Left hindlimb (tissue), 1 donor: Measurements from ENCODE around the gene SRPRA.
"Not testable (repeated sequence)": the region's sequence is repeated elsewhere in the genome, so short reads cannot be mapped to it uniquely, and the experiment has no call there.

ENCODE experiments used
- DNase-seq: peaks from one replicate; pipeline ENCODE4 v3.0.0-alpha.2; 2018

SRPRA gene

DNA sequence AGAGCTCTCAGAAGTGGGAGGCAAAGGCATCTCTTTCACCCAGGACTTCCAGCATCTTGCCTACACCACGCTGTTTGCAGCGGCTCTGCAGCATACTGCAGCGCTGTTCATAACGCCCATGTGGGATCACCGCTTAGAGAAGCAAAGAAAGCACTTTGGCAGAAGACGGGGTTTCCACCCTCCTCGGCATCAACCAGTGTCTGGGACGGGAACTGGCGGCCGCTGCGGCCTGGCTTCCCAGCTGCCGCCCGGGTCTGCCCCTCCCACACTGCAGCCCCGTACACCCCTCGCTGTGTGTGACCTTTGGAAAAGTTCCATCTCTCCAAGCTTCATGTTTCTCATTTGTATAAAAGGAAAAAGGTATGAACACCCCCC, 13.7 kb upstream of the SRPRA start:
- DNase-seq: peak; percentile 83

DNA sequence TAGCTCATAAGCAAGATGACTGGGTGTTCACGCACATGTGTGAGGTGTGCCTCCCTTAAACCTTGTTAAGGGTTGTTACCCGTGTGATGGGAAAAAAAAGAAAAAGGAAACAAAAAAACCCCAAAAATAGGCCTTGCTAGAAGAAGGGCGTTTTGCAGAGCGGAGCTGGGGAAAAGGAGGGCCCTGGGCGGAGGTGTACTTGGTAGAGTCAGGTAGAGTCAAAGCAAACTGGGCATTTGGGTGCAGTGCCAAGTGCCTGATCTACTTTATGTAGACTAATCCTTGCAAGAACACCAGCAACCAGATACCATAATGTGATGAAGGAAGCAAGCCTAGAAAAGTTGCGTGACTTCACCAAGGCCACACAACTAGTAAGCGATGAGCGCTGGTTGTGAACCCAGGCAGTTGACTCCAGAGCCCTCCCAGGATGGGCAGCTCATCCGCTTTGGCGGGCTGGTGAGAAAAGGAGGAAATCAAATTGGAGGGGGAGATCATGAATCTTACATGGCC, 13.0 kb upstream of the SRPRA start:
- no peak for DNase-seq

GRCh38 chr11:126281245-126281644, 12.6 kb upstream of the SRPRA start:
- no peak for DNase-seq

DNA sequence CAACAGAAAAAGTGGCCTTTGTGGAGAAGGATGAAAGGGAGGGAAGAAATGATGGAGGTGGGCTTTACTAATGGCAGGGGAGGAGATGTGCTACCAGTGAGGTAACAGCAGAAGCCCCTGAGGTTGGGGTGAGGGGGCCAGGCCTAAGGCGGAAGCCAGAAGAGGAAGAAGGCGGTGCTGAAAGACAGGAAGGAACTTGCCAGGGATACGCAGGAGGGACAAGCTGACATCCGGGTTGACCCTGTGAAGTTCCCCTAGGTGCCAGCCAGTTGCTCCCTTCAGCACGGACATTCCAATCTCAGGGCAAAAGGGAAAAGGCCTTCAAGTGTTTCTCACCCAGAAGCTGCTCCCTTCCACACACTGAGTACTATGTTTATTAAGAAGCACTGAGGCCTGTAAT, 11.9 kb upstream of the SRPRA start:
- no peak for DNase-seq

GRCh38 chr11:126279191-126279590, 10.5 kb upstream of the SRPRA start:
- no peak for DNase-seq

GRCh38 chr11:126277780-126278179, 9.1 kb upstream of the SRPRA start:
- DNase-seq: no peak

GRCh38 chr11:126277322-126277721, 8.6 kb upstream of the SRPRA start:
- DNase-seq: no peak

GRCh38 chr11:126268361-126268707, 361 bp downstream of the SRPRA start:
- no peak for DNase-seq

DNA sequence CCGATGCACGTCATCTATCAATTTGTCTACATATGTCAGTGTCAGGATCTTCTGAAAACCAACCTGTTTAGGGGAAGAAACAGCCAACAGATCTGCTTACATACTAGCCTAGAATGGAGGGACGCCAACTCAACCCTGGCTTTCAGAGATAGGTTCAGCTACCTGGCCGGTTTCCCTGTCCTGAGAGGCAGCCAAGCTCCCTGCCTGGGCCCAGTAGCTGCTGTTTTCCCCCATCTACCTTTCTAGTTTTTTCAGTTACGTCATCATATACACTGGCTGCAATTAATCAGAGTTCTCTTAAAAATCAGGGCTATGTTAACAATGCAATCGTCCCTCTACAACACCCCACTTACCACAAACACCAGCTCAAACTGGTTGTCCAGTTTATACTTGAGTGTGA, 1.0 kb downstream of the SRPRA start:
- no peak for DNase-seq

GRCh38 chr11:126265811-126266210, 2.9 kb downstream of the SRPRA start:
- DNase-seq: no peak

GRCh38 chr11:126263489-126263888, 5.2 kb downstream of the SRPRA start:
- DNase-seq: no peak

DNA sequence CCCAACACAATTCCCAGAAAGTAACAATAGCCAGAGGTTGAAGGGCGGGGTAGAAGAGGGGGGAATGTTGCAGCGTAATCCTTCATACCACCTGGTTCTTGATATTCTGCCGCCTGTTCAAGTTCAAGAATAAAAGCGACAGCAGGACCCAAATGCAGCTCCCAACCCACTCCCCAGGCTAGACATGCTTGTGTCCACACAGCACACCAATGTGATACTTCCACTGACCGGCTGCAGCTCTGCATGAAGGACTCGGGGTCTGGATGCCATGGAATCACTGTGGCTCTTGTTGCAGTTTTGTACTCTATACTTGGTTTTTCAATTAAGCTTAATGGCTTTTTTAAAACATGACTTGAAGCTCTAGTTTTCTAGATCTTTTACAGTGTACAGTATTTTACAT, 6.5 kb downstream of the SRPRA start:
- DNase-seq: no peak

GRCh38 chr11:126257764-126258163, 10.9 kb downstream of the SRPRA start:
- no peak for DNase-seq

DNA sequence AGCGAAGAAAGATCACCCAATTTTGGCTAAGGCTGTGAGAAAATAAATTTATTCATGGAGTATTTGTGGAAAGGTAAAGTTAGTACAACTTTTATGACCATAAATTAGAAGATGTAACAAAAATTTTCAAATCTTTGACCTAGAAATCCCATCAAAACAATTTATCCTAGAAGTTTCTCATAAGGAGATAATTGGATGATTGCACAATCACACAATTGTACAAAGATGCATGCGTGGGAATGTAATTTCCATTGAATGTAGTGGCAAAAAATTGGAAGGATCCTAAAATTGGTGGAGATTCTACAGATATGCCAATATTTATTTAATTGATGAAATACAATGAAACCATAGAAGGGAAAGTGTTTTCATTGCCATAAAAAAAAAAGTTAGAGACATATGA, 11.6 kb downstream of the SRPRA start:
- DNase-seq: no peak

DNA sequence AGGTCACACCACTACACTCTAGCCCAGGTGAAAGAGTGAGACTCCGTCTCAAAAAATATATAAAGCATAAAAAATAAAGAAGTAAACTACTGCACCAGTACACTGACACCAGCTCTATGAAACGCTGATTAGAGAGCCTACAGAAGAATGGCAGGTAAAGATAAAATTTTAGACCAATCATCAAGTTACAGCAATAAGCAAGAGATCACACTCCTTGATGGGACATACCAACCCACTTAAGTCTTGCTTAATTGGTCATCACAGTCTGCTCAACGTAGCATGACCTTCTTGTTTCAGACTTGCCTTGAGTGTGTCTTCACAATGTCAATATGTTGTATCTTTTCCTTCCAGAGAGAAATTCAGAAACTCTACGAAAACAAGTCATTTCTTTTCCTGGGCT, 12.5 kb downstream of the SRPRA start:
- no peak for DNase-seq

- DNase-seq: not testable (repeated sequence)
Observed at GRCh38 chr11:126255507-126255906, 13.2 kb downstream of the SRPRA start.

DNA sequence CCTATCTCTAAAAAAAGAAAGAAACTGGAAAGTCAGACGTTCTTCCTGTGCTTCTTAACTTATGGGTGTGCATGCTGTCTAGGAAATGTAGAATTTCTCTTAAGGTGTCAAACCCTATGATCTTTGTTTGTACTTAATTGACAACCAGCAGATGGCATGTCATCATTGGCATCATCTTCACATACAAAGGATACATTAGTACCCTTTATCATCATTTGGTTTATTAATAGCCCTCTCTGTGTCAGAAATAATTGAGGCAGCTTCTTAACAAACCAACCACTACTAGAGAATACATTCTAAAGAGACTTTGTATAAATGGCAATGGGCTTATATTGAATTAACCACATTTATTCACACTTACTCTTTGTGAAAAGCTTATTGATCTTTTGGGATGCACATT, 13.9 kb downstream of the SRPRA start:
- DNase-seq: no peak

- DNase-seq: no peak
Observed at GRCh38 chr11:126253265-126253664, 15.4 kb downstream of the SRPRA start.

GRCh38 chr11:126246636-126247035, 22.1 kb downstream of the SRPRA start:
- DNase-seq: no peak

DNA sequence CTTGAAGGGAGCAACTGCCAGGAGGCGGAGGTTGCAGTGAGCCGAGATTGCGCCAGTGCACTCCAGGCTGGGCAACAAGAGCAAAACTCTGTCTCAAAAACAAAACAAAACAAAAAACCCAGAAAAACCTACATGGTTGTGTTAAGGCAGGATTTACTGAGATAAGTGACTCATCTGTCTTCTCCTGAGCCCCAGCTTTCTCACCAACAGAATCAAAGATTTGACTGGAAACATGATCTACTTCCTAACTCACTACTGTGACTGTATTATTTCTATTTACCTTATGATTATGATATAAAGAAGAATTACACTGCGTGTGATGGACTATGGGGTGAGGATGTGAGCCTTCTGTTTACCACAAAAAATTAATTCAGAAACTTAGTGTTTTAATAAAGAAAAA, 35.3 kb downstream of the SRPRA start:
- no peak for DNase-seq

DNA sequence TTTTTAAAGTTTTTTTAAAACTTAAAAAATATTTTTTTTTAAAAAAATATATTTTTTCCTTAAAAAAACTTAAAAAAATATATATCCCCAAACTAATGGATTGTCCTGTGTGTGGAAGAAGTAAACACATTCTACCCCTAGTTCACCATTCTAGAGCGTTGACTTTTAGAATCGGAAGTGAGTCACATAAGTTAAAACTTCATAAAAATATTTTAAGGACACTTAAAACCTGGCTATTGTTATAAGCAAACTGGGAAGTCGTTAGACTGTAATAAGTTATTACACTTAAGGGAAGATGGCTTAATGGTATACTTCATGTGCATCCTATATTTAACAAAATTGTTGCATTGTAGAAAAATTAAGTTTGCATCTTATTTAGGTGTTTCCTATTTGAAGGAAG, 36.0 kb downstream of the SRPRA start:
- DNase-seq: no peak

- DNase-seq: no peak
Observed at GRCh38 chr11:126231725-126232459, 36.8 kb downstream of the SRPRA start.

- DNase-seq: no peak
Observed at GRCh38 chr11:126229858-126230540, 38.7 kb downstream of the SRPRA start.

GRCh38 chr11:126226334-126227084, 42.2 kb downstream of the SRPRA start:
- no peak for DNase-seq
